H9 (cell line): Measurements from ENCODE around the gene TSPAN3. TPM values are rescaled to one million over a fixed set of nuclear protein-coding genes. Genes with fewer than 3 reads are reported as not detected.

Experiments used
- DNase-seq: peaks from one replicate; pipeline ENCODE4 v3.0.0-alpha.2; 2017
- H2AFZ ChIP-seq: one replicate; pipeline ENCODE4 v1.6.1; 2013; ENCODE audit warnings: mild to moderate bottlenecking, low read length, control low read depth, moderate library complexity
- H2AK5ac ChIP-seq: 2 replicates; pipeline ENCODE4 v1.6.1; 2013; ENCODE audit warnings: low read length, control low read depth, mixed read lengths; ENCODE audit not compliant: insufficient read length
- H2BK120ac ChIP-seq: one replicate; pipeline ENCODE4 v1.6.1; 2013; ENCODE audit warnings: low read depth, mild to moderate bottlenecking, low read length, control low read depth, inconsistent platforms; ENCODE audit not compliant: poor library complexity, severe bottlenecking
- H2BK12ac ChIP-seq: 2 replicates; pipeline ENCODE4 v1.6.1; 2013; ENCODE audit warnings: low read length, control low read depth, mixed read lengths, low read depth; ENCODE audit not compliant: insufficient read length
- H2BK15ac ChIP-seq: 2 replicates; pipeline ENCODE4 v1.6.1; 2013; ENCODE audit warnings: low read depth, low read length, control low read depth
- H2BK20ac ChIP-seq: one replicate; pipeline ENCODE4 v1.6.1; 2013; ENCODE audit warnings: low read depth, mild to moderate bottlenecking, low read length, control low read depth, inconsistent platforms; ENCODE audit not compliant: poor library complexity, severe bottlenecking
- H2BK5ac ChIP-seq: 2 replicates; pipeline ENCODE4 v1.6.1; 2013; ENCODE audit warnings: low read length, control low read depth, mixed read lengths; ENCODE audit not compliant: insufficient read length
- H3K14ac ChIP-seq: 2 replicates; pipeline ENCODE4 v1.6.1; 2013; ENCODE audit warnings: low read length, control low read depth; ENCODE audit not compliant: insufficient read depth
- H3K18ac ChIP-seq: 2 replicates; pipeline ENCODE4 v1.6.1; 2013; ENCODE audit warnings: low read depth, mild to moderate bottlenecking, mixed read lengths, low read length, control low read depth; ENCODE audit not compliant: insufficient read length
- H3K23ac ChIP-seq: 2 replicates; pipeline ENCODE4 v1.6.1; 2013; ENCODE audit warnings: low read length, control low read depth, mixed read lengths, low read depth; ENCODE audit not compliant: insufficient read length
- H3K23me2 ChIP-seq: 2 replicates; pipeline ENCODE4 v1.6.1; 2013; ENCODE audit warnings: low read depth, mild to moderate bottlenecking, mixed read lengths, low read length, control low read depth; ENCODE audit not compliant: insufficient read length, poor library complexity, severe bottlenecking
- H3K27ac ChIP-seq: 2 replicates; pipeline ENCODE4 v1.5.1; 2013; ENCODE audit warnings: low read length, control low read depth, mixed read lengths, low read depth; ENCODE audit not compliant: insufficient read length
- H3K27me3 ChIP-seq: 2 replicates; pipeline ENCODE4 v1.6.1; 2013; ENCODE audit warnings: low read length, control low read depth, inconsistent platforms; ENCODE audit not compliant: insufficient read depth
- H3K4ac ChIP-seq: 2 replicates; pipeline ENCODE4 v1.6.1; 2013; ENCODE audit warnings: low read depth, mild to moderate bottlenecking, control low read depth, inconsistent platforms, low read length, moderate library complexity
- H3K4me1 ChIP-seq: 2 replicates; pipeline ENCODE4 v1.6.1; 2013; ENCODE audit warnings: low read length, control low read depth, inconsistent platforms; ENCODE audit not compliant: insufficient read depth
- H3K4me2 ChIP-seq: 2 replicates; pipeline ENCODE4 v1.6.1; 2013; ENCODE audit warnings: low read length, control low read depth, mixed read lengths; ENCODE audit not compliant: insufficient read length, insufficient read depth
- H3K56ac ChIP-seq: 2 replicates; pipeline ENCODE4 v1.6.1; 2013; ENCODE audit warnings: low read depth, mild to moderate bottlenecking, mixed read lengths, low read length, control low read depth; ENCODE audit not compliant: insufficient read length
- H3K79me1 ChIP-seq: 2 replicates; pipeline ENCODE4 v1.6.1; 2013; ENCODE audit warnings: low read depth, mild to moderate bottlenecking, moderate library complexity, low read length, control low read depth, inconsistent platforms; ENCODE audit not compliant: insufficient read depth, poor library complexity, severe bottlenecking
- H3K79me2 ChIP-seq: 2 replicates; pipeline ENCODE4 v1.6.1; 2013; ENCODE audit warnings: low read length, control low read depth, inconsistent platforms; ENCODE audit not compliant: insufficient read depth
- H3K9ac ChIP-seq: 2 replicates; pipeline ENCODE4 v1.6.1; 2013; ENCODE audit warnings: low read length, control low read depth, mixed read lengths; ENCODE audit not compliant: insufficient read length; ENCODE audit errors: extremely low read depth
- H3K9me3 ChIP-seq: one replicate; pipeline ENCODE4 v1.6.1; 2013; ENCODE audit warnings: low read depth, low read length, inconsistent platforms; ENCODE audit not compliant: control insufficient read depth
- H3T11ph ChIP-seq: one replicate; pipeline ENCODE4 v1.6.1; 2013; ENCODE audit warnings: mild to moderate bottlenecking, low read length, control low read depth, inconsistent platforms
- H4K20me1 ChIP-seq: one replicate; pipeline ENCODE4 v1.6.1; 2013; ENCODE audit not compliant: control insufficient read depth, insufficient read length, insufficient read depth
- H4K5ac ChIP-seq: 2 replicates; pipeline ENCODE4 v1.6.1; 2013; ENCODE audit warnings: low read depth, mild to moderate bottlenecking, mixed read lengths, low read length, control low read depth; ENCODE audit not compliant: insufficient read length
- H4K8ac ChIP-seq: replicated peaks from 2 replicates; pipeline ENCODE4 v1.6.1; 2013; ENCODE audit warnings: low read length, control low read depth, mixed read lengths, low read depth; ENCODE audit not compliant: insufficient read length
- H4K91ac ChIP-seq: 2 replicates; pipeline ENCODE4 v1.6.1; 2013; ENCODE audit warnings: low read depth, mild to moderate bottlenecking, moderate library complexity, mixed read lengths, low read length, control low read depth; ENCODE audit not compliant: insufficient read length
- H3K27ac Mint-ChIP-seq, 3 experiments: 2 replicates in 2 of 3; 3 replicates in 1 of 3; pipeline ENCODE4 v1.8.0; 2020 to 2021; ENCODE audit warnings: mixed read lengths in 3 of 3, mild to moderate bottlenecking in 1 of 3, moderate library complexity in 1 of 3
- H3K27me3 Mint-ChIP-seq: 2 replicates; pipeline ENCODE4 v1.8.0; 2021; ENCODE audit warnings: low read depth, mild to moderate bottlenecking, moderate library complexity, mixed read lengths
- H3K36me3 Mint-ChIP-seq, 3 experiments: 2 replicates in 2 of 3; 3 replicates in 1 of 3; pipeline ENCODE4 v1.8.0; 2020 to 2021; ENCODE audit warnings: low read depth in 3 of 3, mixed read lengths in 3 of 3; ENCODE audit not compliant: insufficient read depth in 1 of 3
- H3K4me1 Mint-ChIP-seq, 2 experiments: 2 replicates each; pipeline ENCODE4 v1.8.0; 2020; ENCODE audit warnings: mixed read lengths in 2 of 2
- H3K4me3 Mint-ChIP-seq, 2 experiments: 2 replicates in 1 of 2; 3 replicates in 1 of 2; pipeline ENCODE4 v1.8.0; 2020 to 2021; ENCODE audit warnings: mild to moderate bottlenecking in 2 of 2, mixed read lengths in 2 of 2, moderate library complexity in 1 of 2
- H3K9me3 Mint-ChIP-seq, 2 experiments: 2 replicates in 1 of 2; 3 replicates in 1 of 2; pipeline ENCODE4 v1.8.0; 2020; ENCODE audit warnings: mild to moderate bottlenecking in 2 of 2, mixed read lengths in 2 of 2, moderate library complexity in 1 of 2
- WGBS: extraction: QIAGEN DNeasy Blood & Tissue Kit; methylation state at CpG from one replicate; pipeline ENCODE4 v1.1.7; 2013; ENCODE audit warnings: missing lambda C conversion rate, low lambda C conversion rate, mixed read lengths; ENCODE audit not compliant: insufficient read length; ENCODE audit errors: extremely low coverage; 5-methylcytosine and 5-hydroxymethylcytosine counted together
- total RNA-seq: library from RNA; stranded (reverse); gene quantifications from 2 replicates; pipeline ENCODE4 v1.2.1, GENCODE V29; 2021
- TF ChIP-seq, protein P1 (sequence below): fragments of 200-600 bp; sonication (generic); conservative IDR thresholded peaks from 3 replicates; pipeline ENCODE4 v1.8.0; 2021; ENCODE audit warnings: antibody characterized with exemption, mild to moderate bottlenecking

The TSPAN3 gene
- total RNA-seq, 1 experiment from 2014 or later = 117 TPM

DNA sequence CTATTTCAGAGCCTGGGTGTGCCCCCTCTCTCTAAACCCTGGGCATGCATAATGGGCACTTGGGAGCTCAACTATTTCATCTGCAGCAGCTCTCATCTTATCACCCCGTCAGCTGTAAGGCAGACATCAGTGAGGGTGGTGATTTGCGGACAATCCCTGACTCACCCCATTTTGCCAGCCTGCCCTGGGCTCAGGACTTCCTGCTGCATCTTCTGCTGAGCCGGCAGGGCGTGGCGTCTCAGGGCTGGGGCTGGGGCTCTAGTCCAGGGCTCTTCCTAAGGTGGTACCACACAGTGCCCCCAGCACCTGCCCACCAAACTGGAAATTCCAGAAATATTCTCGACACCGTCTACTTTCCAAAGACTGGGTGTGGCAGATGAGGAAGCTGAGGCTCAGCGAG, 76.9 kb downstream of the TSPAN3 start:
- no peak overlapping the region for H2BK15ac ChIP-seq
- no peak overlapping the region for H3K4me2 ChIP-seq
- H2BK12ac ChIP-seq = no peak overlapping the region
- no peak overlapping the region for H2BK5ac ChIP-seq
- Mint-ChIP-seq H3K4me3 (no peak overlapping the region), H3K27me3 (peaks cover 2% of the 10 kb centered on the region), H3K4me1 (peaks cover under 1 to 2% of the 10 kb centered on the region in 2 experiments; a peak in 3 of 4 replicates), H3K36me3 (no peaks in the 10 kb centered on the region), H3K27ac (no peak overlapping the region; a peak in 1 of 7 replicates), H3K9me3 (no peaks in the 10 kb centered on the region)
- H4K20me1 ChIP-seq = peaks cover 2% of the 10 kb centered on the region
- no CpG with 5 or more reads among the region's 8 CpGs for WGBS
- H2AK5ac ChIP-seq = no peak overlapping the region
- TF ChIP-seq, protein P1, sequence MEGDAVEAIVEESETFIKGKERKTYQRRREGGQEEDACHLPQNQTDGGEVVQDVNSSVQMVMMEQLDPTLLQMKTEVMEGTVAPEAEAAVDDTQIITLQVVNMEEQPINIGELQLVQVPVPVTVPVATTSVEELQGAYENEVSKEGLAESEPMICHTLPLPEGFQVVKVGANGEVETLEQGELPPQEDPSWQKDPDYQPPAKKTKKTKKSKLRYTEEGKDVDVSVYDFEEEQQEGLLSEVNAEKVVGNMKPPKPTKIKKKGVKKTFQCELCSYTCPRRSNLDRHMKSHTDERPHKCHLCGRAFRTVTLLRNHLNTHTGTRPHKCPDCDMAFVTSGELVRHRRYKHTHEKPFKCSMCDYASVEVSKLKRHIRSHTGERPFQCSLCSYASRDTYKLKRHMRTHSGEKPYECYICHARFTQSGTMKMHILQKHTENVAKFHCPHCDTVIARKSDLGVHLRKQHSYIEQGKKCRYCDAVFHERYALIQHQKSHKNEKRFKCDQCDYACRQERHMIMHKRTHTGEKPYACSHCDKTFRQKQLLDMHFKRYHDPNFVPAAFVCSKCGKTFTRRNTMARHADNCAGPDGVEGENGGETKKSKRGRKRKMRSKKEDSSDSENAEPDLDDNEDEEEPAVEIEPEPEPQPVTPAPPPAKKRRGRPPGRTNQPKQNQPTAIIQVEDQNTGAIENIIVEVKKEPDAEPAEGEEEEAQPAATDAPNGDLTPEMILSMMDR = no peak
- no peak overlapping the region for H2BK20ac ChIP-seq
- no peaks in the 10 kb centered on the region for H3K9me3 ChIP-seq
- H3K27me3 ChIP-seq = no peaks in the 10 kb centered on the region
- H2BK120ac ChIP-seq = no peak overlapping the region
- no peak overlapping the region for H3K9ac ChIP-seq
- H2AFZ ChIP-seq = no peak overlapping the region
- H3K56ac ChIP-seq = no peak overlapping the region
- H3K4me1 ChIP-seq = no peaks in the 10 kb centered on the region
- H3T11ph ChIP-seq = no peak overlapping the region
- no peak overlapping the region for H3K27ac ChIP-seq
- H3K18ac ChIP-seq = no peak overlapping the region
- H4K91ac ChIP-seq = no peak overlapping the region
- no peaks in the 10 kb centered on the region for H3K23me2 ChIP-seq
- H3K79me1 ChIP-seq = no peaks in the 10 kb centered on the region
- no peak overlapping the region for H3K14ac ChIP-seq
- H3K4ac ChIP-seq = no peak overlapping the region
- no peak overlapping the region for H4K5ac ChIP-seq
- H3K23ac ChIP-seq = no peak overlapping the region
- no peak for DNase-seq
- H3K79me2 ChIP-seq = no peaks in the 10 kb centered on the region
- no peak overlapping the region for H4K8ac ChIP-seq
